HG02938 (cell line): Measurements from ENCODE around the gene PTX4.
"Not testable (repeated sequence)": the region's sequence is repeated elsewhere in the genome, so short reads cannot be mapped to it uniquely, and the experiment has no call there.

Experiments
- ATAC-seq: cut with Tn5 transposase; IDR thresholded peaks from one replicate; pipeline ENCODE4 v1.9.1; 2021; ENCODE audit warnings: mild to moderate bottlenecking, moderate library complexity; ENCODE audit not compliant: unreplicated experiment

PTX4 gene

DNA sequence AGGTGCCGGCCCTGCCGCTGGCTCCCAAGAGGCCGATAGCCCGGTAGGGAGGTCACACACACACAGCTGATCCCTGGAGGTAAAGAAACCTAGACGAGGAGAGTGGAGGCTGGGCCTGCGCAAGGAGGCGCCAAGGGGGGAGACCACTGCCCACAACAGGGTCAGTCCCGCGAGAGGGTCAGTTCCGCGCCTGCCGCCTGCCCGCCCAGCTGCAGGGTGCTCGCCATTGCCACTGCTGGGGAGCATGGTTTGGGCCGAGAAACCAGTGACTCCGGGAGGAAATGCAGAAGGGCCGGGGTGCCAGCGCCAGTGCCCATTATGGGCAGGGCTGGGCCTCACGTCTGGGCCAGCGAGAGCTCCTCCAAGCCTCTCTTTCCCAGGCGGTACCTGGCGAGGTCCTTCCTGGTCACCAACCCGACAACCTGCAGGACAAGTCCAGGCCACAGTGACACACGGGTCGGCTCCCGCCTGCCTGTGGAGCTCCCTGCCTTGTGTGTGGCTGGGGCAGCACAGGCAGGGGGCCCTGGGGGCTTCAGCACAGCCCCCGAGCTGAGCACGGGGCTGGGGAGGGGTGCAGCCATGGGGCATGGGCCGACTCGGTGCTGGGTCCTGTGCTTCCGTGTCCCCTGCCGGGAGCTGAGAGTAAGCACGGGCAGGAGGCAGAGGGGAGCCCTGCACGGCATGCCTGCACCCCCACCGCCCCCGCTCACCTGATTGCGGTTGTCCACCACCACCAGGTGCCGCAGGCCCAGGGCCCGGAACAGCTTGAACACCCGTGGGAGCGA lies 42.3 kb downstream of the PTX4 start:
- no peak for ATAC-seq

DNA sequence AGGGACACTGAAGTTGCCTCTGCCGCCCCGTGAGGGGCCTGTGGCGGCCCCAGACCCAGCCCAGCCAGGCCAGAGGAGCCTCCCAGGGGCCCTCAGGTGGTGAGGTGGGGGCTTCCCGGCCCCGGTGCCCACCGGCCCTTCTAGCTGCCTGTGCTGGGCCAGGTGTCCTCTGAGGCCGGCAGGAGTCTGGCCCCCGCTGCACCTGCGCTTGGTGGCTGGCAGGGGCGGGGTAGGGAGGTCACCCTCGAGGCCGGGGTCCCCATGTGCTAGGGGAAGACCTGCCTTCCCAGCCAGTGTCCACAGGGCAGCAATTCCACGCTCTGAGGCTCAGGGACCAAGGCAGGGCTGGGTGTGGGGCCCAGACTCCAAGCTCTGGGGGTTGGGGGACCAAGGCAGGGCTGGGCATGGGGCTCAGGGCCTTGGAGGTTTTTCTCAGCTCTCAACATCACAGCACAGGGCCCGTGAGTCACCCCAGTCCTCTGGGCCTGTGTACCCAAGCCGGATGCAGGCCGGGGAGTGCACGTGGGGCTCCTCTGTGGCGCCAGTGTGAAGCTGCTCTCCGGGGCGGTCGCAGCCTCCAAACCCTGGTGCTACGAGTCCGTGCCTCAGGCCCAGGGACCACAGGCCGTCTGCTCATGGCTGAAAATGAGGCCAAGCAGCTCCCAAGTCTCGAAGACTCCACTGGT lies 43.1 kb downstream of the PTX4 start:
- ATAC-seq: no peak

- no peak for ATAC-seq
Measured at GRCh38 chr16:1444730-1445517, 43.8 kb downstream of the PTX4 start.

- ATAC-seq: no peak
Measured at GRCh38 chr16:1443980-1444729, 44.6 kb downstream of the PTX4 start, which contains the start of gene CCDC154. Gene CCDC154 (minus strand): TSS chr16:1444556. CDS start chr16:1444322, 234 bp downstream.

DNA sequence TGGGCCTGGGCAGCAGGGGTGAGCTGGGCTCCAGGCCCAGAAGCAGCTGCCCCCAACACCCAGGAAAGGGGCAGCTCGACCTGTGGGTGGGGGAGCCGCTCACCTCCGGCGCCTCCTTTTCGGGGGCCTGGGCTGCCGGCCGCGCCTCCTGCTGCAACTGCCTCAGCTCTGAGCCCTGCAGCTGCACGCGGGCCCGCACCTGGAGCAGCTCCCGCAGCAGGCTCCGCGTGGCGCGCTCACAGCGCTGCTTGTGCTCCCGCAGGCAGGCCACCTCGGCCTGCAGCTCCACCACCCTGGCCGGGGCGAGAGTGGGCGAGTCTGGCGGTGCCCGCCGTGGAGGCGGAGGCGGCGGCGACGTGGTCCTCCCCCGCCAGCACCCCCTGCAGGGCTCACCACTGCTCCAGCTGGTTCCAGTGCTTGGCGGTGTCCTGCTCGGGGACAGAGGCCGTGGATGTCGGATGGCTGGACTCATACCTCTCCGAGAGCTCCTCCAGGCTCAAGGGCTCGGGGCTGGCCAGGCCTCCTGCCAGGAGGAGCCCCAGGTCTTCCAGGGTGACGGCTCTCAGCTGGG lies 45.3 kb downstream of the PTX4 start:
- no peak for ATAC-seq

DNA sequence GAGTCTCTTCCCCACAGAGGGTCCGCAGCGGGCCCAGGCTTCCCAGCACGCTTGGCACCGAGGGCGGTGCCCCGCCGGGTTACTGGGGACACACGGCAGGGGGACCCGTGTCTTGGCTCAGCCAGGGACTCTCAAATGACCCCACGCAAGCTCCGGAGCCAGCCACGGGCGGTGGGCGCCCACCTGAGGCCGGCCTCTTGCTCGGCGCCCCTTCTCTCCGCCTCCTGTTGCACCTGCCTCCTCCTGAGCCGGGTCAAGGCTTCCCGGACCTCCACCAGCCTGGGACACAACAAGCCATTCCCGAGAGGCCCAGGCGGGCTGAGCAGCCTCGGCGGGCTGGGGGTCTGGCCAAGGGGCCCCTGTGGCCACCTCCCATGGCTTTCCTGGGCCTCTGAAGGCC lies 46.0 kb downstream of the PTX4 start:
- no peak for ATAC-seq

DNA sequence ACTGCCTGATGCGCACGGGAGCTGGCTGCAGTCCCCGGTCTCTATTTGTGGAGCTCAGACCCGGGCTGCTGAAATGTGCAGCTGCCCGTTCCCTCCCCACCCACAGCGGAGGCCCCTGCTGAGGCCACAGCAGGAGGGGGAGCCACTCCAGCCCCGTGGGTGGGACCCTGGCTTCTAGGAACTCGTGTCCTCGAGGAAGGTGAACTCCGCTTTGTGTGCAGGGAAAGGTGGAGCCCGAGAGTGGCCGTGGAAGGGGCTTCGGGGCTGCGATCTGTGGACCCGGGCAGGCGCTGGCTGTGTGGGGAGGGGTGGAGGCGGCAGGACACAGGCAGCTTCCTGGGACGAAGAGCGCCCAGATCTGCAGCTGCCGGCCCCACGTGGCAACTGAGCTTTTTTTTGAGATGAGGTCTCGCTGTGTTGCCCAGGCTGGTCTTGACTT lies 47.3 kb downstream of the PTX4 start:
- ATAC-seq: no peak

DNA sequence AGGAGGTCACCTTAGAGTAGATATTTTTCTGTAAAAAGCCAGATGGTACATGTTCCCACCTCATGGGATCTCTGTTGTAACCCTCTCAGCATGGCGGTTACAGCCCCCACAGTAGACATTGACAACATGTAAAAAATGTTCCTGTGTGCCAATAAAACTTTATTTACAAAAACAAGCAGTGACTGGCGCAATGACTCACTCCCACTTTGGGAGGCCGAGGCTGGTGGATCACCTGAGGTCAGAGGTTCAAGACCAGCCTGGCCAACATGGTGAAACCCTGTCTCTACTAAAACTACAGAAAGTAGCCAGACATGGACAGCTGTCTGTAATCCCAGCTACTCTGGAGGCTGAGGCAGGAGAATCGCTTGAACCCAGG lies 49.1 kb downstream of the PTX4 start:
- not testable (repeated sequence) for ATAC-seq

DNA sequence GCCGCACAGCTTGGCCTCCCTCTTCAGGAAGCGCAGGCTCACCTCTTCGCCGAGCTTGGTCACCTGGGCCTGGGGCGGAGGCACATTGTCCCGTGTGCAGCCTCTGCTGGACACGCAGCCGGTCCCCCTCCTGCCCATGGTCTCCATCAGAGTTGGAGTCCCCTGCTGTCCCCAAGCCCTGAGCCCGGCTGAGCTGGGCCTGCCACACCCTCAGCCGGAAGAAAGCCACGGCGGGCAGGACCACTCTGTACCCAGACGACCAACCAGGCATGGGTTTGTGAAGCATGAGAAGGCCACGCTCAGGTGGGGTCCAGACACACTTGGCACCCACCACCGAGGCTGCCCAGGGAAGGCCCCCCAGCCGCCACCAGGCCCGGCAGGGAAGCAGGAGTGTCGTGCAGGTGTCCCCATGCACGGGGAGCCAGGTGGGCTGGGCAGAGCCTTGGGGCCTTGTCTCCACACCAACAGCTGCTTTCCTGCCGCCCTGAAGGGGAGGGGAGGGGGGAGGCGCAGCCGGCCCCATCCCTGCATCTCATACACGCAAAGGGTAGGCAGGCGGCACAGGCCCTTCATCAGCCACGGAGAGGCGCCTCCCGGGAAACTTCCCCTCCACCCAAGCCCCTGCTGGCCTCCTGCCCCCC lies 49.6 kb downstream of the PTX4 start:
- ATAC-seq: no peak

GRCh38 chr16:1438229-1439057 lies 50.3 kb downstream of the PTX4 start:
- ATAC-seq: no peak

GRCh38 chr16:1437606-1438005 lies 51.1 kb downstream of the PTX4 start:
- no peak for ATAC-seq

GRCh38 chr16:1436731-1437355 lies 51.9 kb downstream of the PTX4 start:
- no peak for ATAC-seq

DNA sequence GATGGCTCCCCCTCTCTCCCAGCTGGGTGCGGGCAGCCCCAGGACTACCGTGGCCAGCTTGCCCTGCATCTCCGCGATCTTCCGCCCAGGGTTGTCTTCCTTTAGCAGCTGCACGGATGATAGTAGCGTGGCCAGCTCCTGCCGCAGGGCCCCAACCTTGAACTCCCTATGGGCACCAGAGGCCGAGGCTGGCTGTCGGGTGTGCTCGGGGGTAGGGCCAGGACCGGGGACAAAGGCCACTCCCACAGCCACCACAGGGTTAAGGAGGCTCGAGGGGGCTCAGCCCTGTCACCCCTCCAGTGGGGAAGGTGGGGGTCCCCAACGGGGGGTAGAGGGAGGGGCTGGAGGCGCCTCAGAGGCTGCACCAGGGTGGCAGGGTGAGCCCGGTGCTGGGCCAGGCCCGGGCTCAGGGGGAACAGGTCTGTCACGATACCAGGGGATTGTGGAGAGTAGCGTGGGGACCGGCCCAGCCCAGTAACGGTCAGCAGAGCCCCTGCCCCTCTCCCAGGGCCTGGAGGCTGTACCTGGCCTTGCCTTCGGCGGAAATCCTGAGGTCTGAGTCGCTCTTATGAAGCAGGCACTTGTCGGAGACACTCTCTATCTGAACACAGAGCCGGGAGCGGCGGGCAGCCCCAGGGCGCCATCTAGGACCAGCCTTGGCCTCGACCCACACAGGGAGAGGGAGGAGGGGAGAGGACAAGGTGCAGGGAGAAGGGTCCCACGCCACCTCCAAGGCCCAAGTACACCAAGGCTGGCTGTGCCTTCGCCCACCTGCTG lies 52.6 kb downstream of the PTX4 start:
- no peak for ATAC-seq
